Choroid plexus epithelial cell (primary cell): ENCODE data around the gene NUCB1.
"Not testable (repeated sequence)": the region's sequence is repeated elsewhere in the genome, so short reads cannot be mapped to it uniquely, and the experiment has no call there.

Source experiments
- DNase-seq: peaks from one replicate; pipeline ENCODE4 v3.0.0-alpha.2; 2010; ENCODE audit warnings: low read depth
- H3K4me3 ChIP-seq: 2 replicates; pipeline ENCODE4 v1.5.1; 2011; ENCODE audit warnings: low read depth, mild to moderate bottlenecking, control low read depth, low read length, moderate library complexity
- TF ChIP-seq, protein P1 (sequence below): conservative IDR thresholded peaks from 2 replicates; pipeline ENCODE4 v1.5.1; 2011; ENCODE audit warnings: low read depth, mild to moderate bottlenecking, control low read depth, inconsistent platforms, low read length, moderate library complexity

The NUCB1 gene

DNA sequence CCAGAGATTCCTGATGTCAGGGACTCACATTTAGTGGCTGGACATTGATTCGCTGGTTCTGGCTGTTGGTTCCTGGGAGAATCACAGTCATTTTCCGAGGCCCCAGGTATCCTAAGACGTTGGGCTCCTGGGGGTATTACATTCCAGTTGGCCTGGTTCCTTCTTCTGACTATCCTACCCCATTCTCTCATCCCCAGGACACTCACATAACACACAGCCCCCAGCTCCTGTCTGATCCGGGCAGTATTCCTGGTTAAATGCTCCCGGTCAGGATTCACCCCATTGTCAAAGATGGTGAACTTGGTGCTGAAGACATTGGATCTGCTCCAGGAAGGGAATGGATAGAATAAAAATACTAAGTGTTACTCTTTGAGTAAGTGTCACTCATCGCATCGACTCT, 16.4 kb upstream of the NUCB1 start:
- no peak overlapping the region for H3K4me3 ChIP-seq
- no peak for DNase-seq
- TF ChIP-seq, protein P1, sequence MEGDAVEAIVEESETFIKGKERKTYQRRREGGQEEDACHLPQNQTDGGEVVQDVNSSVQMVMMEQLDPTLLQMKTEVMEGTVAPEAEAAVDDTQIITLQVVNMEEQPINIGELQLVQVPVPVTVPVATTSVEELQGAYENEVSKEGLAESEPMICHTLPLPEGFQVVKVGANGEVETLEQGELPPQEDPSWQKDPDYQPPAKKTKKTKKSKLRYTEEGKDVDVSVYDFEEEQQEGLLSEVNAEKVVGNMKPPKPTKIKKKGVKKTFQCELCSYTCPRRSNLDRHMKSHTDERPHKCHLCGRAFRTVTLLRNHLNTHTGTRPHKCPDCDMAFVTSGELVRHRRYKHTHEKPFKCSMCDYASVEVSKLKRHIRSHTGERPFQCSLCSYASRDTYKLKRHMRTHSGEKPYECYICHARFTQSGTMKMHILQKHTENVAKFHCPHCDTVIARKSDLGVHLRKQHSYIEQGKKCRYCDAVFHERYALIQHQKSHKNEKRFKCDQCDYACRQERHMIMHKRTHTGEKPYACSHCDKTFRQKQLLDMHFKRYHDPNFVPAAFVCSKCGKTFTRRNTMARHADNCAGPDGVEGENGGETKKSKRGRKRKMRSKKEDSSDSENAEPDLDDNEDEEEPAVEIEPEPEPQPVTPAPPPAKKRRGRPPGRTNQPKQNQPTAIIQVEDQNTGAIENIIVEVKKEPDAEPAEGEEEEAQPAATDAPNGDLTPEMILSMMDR = no peak

DNA sequence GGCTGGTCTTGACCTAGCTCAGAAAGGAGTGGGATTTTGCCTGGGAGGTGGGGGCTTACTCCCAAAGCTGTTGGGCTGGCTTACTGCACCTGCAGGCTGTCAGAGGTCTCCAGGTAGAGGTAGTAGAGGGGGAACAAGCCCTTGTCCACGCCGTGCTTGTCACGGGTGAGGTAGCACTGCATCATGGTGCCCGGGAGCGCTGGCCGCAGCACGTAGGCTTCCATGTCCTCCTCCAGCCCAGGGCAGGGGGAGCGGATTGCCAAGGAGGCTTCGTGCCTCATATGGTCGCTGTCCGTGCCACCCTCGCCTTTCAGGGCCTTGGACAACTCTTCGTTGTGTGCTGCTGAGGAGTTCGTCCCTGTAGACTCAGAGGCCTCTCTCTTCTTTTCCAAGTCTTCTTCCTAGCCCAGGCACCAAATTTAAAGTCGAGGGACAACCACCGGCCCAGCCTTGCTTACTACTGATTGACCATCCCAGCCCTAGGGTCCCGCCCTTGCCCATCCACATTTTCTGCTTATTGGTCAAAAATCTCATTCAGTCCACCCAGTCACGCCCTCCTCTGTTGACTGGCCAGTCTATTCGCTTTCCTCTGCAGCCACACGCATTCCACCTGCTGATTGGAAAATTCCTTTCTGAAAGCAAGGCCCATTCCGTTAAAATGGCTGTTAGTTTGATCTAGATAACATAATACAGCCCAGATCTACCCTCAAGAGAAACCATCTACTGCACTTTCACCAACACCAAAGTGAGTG, 12.1 kb upstream of the NUCB1 start:
- H3K4me3 ChIP-seq = no peak overlapping the region
- DNase-seq = no peak
- TF ChIP-seq, protein P1 = no peak

DNA sequence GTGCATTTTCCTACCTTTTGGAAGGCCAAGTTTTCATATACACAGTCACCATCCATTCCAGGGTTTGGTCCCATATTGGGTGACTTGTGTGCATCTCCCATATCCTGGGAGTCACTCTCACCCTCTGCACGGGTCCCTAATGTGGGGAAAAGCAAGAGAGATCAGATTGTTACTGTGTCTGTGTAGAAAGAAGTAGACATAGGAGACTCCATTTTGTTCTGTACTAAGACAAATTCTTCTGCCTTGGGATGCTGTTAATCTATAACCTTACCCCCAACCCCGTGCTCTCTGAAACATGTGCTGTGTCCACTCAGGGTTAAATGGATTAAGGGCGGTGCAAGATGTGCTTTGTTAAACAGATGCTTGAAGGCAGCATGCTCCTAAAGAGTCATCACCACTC, 10.6 kb upstream of the NUCB1 start:
- not testable (repeated sequence) for H3K4me3 ChIP-seq, DNase-seq

DNA sequence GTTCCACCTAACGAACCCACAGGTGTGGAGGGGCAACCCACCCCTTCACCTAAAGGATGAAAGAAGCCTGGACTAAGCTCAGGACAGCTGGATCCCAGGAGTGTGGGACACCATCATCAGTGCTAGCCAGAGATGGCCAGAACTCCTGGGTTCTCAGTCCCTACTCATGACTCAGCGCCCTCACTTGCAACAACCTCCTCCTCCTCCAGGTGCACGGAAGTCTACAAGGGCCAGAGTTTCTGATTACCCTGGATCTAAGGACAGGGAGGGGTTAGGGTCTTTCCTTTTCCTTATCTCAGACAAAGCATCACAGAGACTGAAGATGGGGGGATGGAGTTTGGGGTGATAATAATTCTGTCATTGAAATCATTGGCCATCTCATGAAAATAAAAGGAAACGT, 9.6 kb upstream of the NUCB1 start:
- DNase-seq = no peak
- TF ChIP-seq, protein P1 = no peak
- no peak overlapping the region for H3K4me3 ChIP-seq

DNA sequence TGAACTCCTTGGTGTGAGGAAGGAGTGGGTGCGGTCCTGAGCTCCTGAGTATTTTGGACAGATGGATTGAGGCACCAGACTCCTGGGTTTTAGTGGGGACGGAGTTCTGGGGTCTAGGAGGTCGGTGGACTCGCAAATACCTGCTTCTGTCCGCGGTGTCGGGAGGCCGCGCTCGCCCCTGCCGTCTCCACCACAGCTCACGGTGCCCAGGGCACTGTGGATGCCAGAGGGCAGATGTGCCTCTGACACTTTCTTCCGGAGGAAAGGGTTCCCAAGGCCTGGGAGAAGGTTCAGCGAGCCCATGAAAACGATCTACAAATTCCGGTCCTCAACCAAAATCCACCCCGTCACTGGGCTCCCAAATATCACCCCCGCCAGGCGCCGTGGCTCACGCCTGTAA, 4.9 kb upstream of the NUCB1 start:
- no peak overlapping the region for H3K4me3 ChIP-seq
- TF ChIP-seq, protein P1 = no peak

DNA sequence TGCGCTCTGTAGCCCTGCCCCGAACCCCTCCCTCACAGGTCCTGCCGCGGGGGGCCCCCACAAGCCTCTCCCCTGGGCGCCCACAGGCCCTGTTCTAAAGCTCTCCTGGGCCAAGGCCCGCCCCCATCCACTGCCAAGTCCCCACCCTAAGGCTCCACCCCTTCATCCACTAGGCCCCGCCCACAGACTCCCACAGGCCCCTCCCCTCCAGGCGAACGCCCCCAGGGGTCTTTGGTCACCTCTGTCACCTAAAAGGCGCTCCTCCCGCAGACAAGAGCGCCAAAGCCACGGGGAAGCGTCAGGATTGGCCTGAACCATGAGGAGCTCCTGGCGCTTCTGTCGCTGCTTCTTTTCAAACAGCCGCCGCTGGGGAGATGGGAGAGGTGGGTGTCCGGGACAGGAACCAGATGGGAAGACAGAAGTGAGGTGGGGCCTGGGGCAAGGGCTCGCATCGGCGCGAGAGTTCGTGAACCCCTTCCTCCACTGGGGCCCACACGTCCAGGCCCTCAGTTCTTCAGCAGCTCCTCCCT, 3.9 kb upstream of the NUCB1 start:
- peak overlapping the region; percentile 48 for H3K4me3 ChIP-seq
- peak; percentile 58 for DNase-seq
- TF ChIP-seq, protein P1 = no peak

More for the DNA sequence above, 4.9 kb upstream of the NUCB1 start:
- no peak for DNase-seq

DNA sequence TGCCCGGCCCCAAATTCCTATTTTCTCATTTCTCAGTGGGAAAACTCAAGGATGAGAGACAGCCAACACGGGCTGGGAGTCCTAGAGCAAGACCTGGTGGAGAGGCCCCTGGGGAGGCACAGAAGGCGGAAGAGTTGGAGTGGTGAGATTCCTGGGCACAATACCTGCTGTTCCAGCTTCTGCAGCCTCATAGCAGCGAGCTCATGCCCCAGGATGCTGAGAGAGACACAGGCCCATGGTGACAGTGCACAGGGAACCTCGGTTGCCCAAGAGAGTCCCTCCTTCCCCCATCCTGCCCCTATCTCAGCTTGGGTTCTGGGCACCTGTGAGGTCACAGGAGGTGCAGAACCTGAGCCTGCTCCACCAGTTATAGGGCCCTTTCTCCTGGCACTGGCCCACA, 2.9 kb upstream of the NUCB1 start:
- no peak overlapping the region for H3K4me3 ChIP-seq
- DNase-seq = no peak
- TF ChIP-seq, protein P1 = no peak

DNA sequence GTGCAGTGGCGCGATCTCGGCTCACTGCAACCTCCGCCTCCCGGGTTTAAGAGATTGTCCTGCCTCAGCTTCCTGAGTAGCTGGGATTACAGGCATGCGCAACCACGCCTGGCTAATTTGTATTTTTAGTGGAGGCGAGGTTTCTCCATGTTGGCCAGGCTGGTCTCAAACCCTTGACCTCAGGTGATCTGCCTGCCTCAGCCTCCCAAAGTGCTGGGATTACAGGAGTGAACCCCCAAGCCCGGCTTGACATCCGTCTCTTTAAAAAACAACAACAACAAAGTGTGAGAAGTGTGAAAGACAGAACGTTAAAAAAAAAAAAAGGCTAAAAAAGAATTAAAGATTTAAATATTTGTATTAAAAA, 744 bp upstream of the NUCB1 start:
- peak overlapping the region; percentile 98 for H3K4me3 ChIP-seq
- not testable (repeated sequence) for DNase-seq
